Stimulated activated memory B cell treated with anti-CD40 and anti-IgM and Interleukin-4, amounts not matched to agents 10 μg/mL and 1 μg/mL and 100 μg/mL, for 72 hours (primary cell): ENCODE results near the gene DMAC2.
A peak's percentile ranks its signal among the peaks of the same experiment; 100 is the strongest.
"Not testable (repeated sequence)": the region's sequence is repeated elsewhere in the genome, so short reads cannot be mapped to it uniquely, and the experiment has no call there.

Source experiments
- ATAC-seq: fragments of 150-1000 bp; cut with Tn5 transposase; 2 replicates; pipeline ENCODE4 v1.10.0; 2021
- H3K27ac Mint-ChIP-seq: one replicate; pipeline ENCODE4 v1.8.0; 2022; ENCODE audit warnings: mild to moderate bottlenecking, mixed read lengths
- H3K27me3 Mint-ChIP-seq: one replicate; pipeline ENCODE4 v1.8.0; 2022; ENCODE audit warnings: mixed read lengths
- H3K36me3 Mint-ChIP-seq: one replicate; pipeline ENCODE4 v1.8.0; 2022; ENCODE audit warnings: mixed read lengths
- H3K4me1 Mint-ChIP-seq: one replicate; pipeline ENCODE4 v1.8.0; 2022; ENCODE audit warnings: mixed read lengths
- H3K4me3 Mint-ChIP-seq: one replicate; pipeline ENCODE4 v1.8.0; 2022; ENCODE audit warnings: mild to moderate bottlenecking, moderate library complexity, mixed read lengths
- H3K9me3 Mint-ChIP-seq: one replicate; pipeline ENCODE4 v1.8.0; 2022; ENCODE audit warnings: mixed read lengths

DMAC2 gene

GRCh38 chr19:41403181-41403970, 36.3 kb downstream of the DMAC2 start:
- Mint-ChIP-seq H3K27ac (peak overlapping the region; percentile 62), H3K36me3 (peaks cover 16% of the 10 kb centered on the region), H3K4me3 (no peak overlapping the region), H3K9me3 (no peaks in the 10 kb centered on the region), H3K4me1 (peaks cover 44% of the 10 kb centered on the region), H3K27me3 (no peaks in the 10 kb centered on the region)
- ATAC-seq = no peak

GRCh38 chr19:41402010-41402409, 37.7 kb downstream of the DMAC2 start:
- H3K27ac Mint-ChIP-seq = no peak overlapping the region
- no peaks in the 10 kb centered on the region for H3K27me3 Mint-ChIP-seq
- peaks cover 14% of the 10 kb centered on the region for H3K36me3 Mint-ChIP-seq
- H3K4me1 Mint-ChIP-seq = peaks cover 54% of the 10 kb centered on the region
- no peak for ATAC-seq
- no peaks in the 10 kb centered on the region for H3K9me3 Mint-ChIP-seq
- no peak overlapping the region for H3K4me3 Mint-ChIP-seq

- ATAC-seq = no peak
- Mint-ChIP-seq H3K4me1 (peaks cover 57% of the 10 kb centered on the region), H3K27ac (no peak overlapping the region), H3K36me3 (peaks cover 11% of the 10 kb centered on the region), H3K9me3 (no peaks in the 10 kb centered on the region), H3K27me3 (no peaks in the 10 kb centered on the region), H3K4me3 (no peak overlapping the region)
Observed at GRCh38 chr19:41401483-41401882, 38.2 kb downstream of the DMAC2 start.

- Mint-ChIP-seq H3K9me3 (no peaks in the 10 kb centered on the region), H3K36me3 (peaks cover 16% of the 10 kb centered on the region), H3K4me1 (peaks cover 68% of the 10 kb centered on the region), H3K27me3 (no peaks in the 10 kb centered on the region), H3K27ac (peak overlapping the region; percentile 99), H3K4me3 (peak overlapping the region; percentile 21)
- no peak for ATAC-seq
Observed at GRCh38 chr19:41399525-41399924, 40.2 kb downstream of the DMAC2 start.

GRCh38 chr19:41399091-41399490, 40.6 kb downstream of the DMAC2 start:
- no peaks in the 10 kb centered on the region for H3K27me3 Mint-ChIP-seq
- peaks cover 68% of the 10 kb centered on the region for H3K4me1 Mint-ChIP-seq
- H3K27ac Mint-ChIP-seq = peak overlapping the region; percentile 99
- no peaks in the 10 kb centered on the region for H3K9me3 Mint-ChIP-seq
- peaks cover 16% of the 10 kb centered on the region for H3K36me3 Mint-ChIP-seq
- peak overlapping the region; percentile 99 for H3K4me3 Mint-ChIP-seq
- ATAC-seq = no peak

- Mint-ChIP-seq H3K4me3 (peak overlapping the region; percentile 99), H3K27ac (peak overlapping the region; percentile 99), H3K36me3 (peaks cover 16% of the 10 kb centered on the region), H3K27me3 (no peaks in the 10 kb centered on the region), H3K4me1 (peaks cover 64% of the 10 kb centered on the region), H3K9me3 (no peaks in the 10 kb centered on the region)
- ATAC-seq = no peak
Observed at GRCh38 chr19:41398598-41398997, 41.1 kb downstream of the DMAC2 start.

GRCh38 chr19:41398050-41398418, 41.7 kb downstream of the DMAC2 start:
- ATAC-seq = no peak
- Mint-ChIP-seq H3K27ac (peak overlapping the region; percentile 99), H3K9me3 (no peaks in the 10 kb centered on the region), H3K36me3 (peaks cover 15% of the 10 kb centered on the region), H3K4me3 (peak overlapping the region; percentile 99), H3K27me3 (no peaks in the 10 kb centered on the region), H3K4me1 (peaks cover 58% of the 10 kb centered on the region)

GRCh38 chr19:41397086-41398049, 42.3 kb downstream of the DMAC2 start, which contains the start of the genes BCKDHA and EXOSC5:
Gene BCKDHA (plus strand): TSS chr19:41397818. CDS start chr19:41397828, 10 bp downstream.
Gene EXOSC5 (minus strand): TSS chr19:41397359. CDS start chr19:41397328, 31 bp downstream.
- Mint-ChIP-seq H3K36me3 (peaks cover 17% of the 10 kb centered on the region), H3K4me1 (peaks cover 55% of the 10 kb centered on the region), H3K27ac (peak within 1 kb of the TSS; percentile 99), H3K9me3 (no peaks in the 10 kb centered on the region), H3K27me3 (no peaks in the 10 kb centered on the region), H3K4me3 (peak within 1 kb of the TSS; percentile 99)
- ATAC-seq = peak; percentile 100

- peaks cover 26% of the 10 kb centered on the region for H3K36me3 Mint-ChIP-seq
- ATAC-seq = no peak
- H3K27ac Mint-ChIP-seq = peak overlapping the region; percentile 99
- H3K27me3 Mint-ChIP-seq = no peaks in the 10 kb centered on the region
- H3K4me1 Mint-ChIP-seq = peaks cover 44% of the 10 kb centered on the region
- H3K4me3 Mint-ChIP-seq = peak overlapping the region; percentile 4
- no peaks in the 10 kb centered on the region for H3K9me3 Mint-ChIP-seq
Observed at GRCh38 chr19:41395355-41395754, 44.4 kb downstream of the DMAC2 start.

GRCh38 chr19:41392775-41393174, 46.9 kb downstream of the DMAC2 start:
- Mint-ChIP-seq H3K36me3 (peaks cover 43% of the 10 kb centered on the region), H3K27ac (no peak overlapping the region), H3K4me1 (peaks cover 23% of the 10 kb centered on the region), H3K4me3 (no peak overlapping the region), H3K27me3 (no peaks in the 10 kb centered on the region), H3K9me3 (no peaks in the 10 kb centered on the region)
- no peak for ATAC-seq

GRCh38 chr19:41391618-41392017, 48.1 kb downstream of the DMAC2 start:
- peaks cover 17% of the 10 kb centered on the region for H3K4me1 Mint-ChIP-seq
- no peak overlapping the region for H3K27ac Mint-ChIP-seq
- ATAC-seq = no peak
- H3K9me3 Mint-ChIP-seq = no peaks in the 10 kb centered on the region
- no peak overlapping the region for H3K4me3 Mint-ChIP-seq
- H3K27me3 Mint-ChIP-seq = no peaks in the 10 kb centered on the region
- H3K36me3 Mint-ChIP-seq = peaks cover 45% of the 10 kb centered on the region

- Mint-ChIP-seq H3K27me3 (no peaks in the 10 kb centered on the region), H3K36me3 (peaks cover 44% of the 10 kb centered on the region), H3K4me3 (no peak overlapping the region), H3K9me3 (no peaks in the 10 kb centered on the region), H3K27ac (no peak overlapping the region), H3K4me1 (no peaks in the 10 kb centered on the region)
- no peak for ATAC-seq
Observed at GRCh38 chr19:41386442-41386841, 53.3 kb downstream of the DMAC2 start.

GRCh38 chr19:41384351-41384750, 55.4 kb downstream of the DMAC2 start:
- H3K9me3 Mint-ChIP-seq = no peaks in the 10 kb centered on the region
- peaks cover 27% of the 10 kb centered on the region for H3K36me3 Mint-ChIP-seq
- no peaks in the 10 kb centered on the region for H3K4me1 Mint-ChIP-seq
- H3K27ac Mint-ChIP-seq = no peak overlapping the region
- H3K4me3 Mint-ChIP-seq = no peak overlapping the region
- ATAC-seq = no peak
- no peaks in the 10 kb centered on the region for H3K27me3 Mint-ChIP-seq

- H3K4me1 Mint-ChIP-seq = peaks cover 18% of the 10 kb centered on the region
- ATAC-seq, H3K27ac Mint-ChIP-seq, H3K9me3 Mint-ChIP-seq, H3K4me3 Mint-ChIP-seq, H3K27me3 Mint-ChIP-seq: not testable (repeated sequence)
- peaks cover 14% of the 10 kb centered on the region for H3K36me3 Mint-ChIP-seq
Observed at GRCh38 chr19:41381536-41381935, 58.2 kb downstream of the DMAC2 start.
